LHCN-M2 (cell line): ENCODE data around the gene BCL6. TPM values are rescaled to one million over a fixed set of nuclear protein-coding genes. Genes with fewer than 3 reads are reported as not detected.

ENCODE experiments used
- DNase-seq: peaks from one replicate; pipeline ENCODE4 v3.0.0-alpha.2; 2012; ENCODE audit warnings: low read depth
- total RNA-seq: library from RNA; depleted of rRNA; stranded (reverse); fragments of >200 nt; gene quantifications from 2 replicates; pipeline ENCODE4 v1.2.3, GENCODE V29; 2014

BCL6 gene
- total RNA-seq, 1 experiment from 2014 or later = 34.0 TPM

GRCh38 chr3:187762792-187763191 is 17.5 kb upstream of the BCL6 start:
- DNase-seq = no peak

DNA sequence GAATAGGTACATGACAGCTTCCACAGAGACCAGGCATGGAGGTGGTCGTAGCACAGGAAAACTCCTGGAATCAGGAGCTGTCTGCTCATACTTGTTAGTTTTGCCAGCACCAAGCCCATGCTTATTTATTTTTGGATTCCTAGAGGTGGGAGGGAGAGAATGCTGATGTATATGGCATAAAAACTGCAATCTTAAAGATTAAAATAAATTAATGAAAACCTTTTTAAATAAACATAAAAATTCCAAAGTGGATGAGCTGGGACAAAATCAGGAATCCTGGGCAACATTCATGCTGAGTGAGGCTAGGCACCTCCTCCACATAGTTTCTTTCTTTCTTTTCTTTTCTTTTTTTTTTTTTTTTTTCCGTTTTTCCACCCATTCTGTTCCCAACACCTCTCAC is 14.3 kb upstream of the BCL6 start:
- DNase-seq = no peak

GRCh38 chr3:187758318-187758955 is 13.2 kb upstream of the BCL6 start:
- DNase-seq = no peak

- no peak for DNase-seq
Measured at GRCh38 chr3:187753516-187753915, 8.2 kb upstream of the BCL6 start.

DNA sequence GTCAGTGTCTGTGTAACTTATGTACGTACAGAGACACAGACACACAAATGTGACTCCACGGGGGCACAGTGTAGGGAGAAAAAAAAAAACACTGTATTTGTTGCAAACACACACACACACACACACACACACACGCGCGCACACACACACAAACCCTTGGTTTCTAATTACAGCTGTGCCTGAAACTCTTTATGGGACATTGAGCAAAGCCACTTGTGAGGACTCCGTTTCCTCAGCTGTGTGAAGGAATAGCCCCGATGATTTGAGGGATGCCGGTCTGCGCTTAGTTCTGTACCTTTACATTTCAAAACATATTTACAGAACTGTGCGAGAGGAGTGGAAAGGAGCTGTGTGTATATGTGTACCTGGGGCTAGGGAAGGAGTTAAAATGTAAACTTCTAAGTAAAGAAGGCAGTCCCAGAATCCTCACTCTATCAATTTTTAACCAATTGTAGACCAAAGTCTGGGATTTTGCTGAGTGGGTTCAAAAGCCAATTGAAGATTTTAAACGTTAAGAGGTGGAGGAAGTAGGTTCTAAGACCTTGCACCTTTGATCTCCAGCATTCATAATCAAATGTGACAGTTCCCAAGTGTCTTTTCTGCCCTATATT is 5.3 kb upstream of the BCL6 start:
- peak; percentile 56 for DNase-seq

- DNase-seq = peak; percentile 91
Measured at GRCh38 chr3:187750006-187750512, 4.8 kb upstream of the BCL6 start.

DNA sequence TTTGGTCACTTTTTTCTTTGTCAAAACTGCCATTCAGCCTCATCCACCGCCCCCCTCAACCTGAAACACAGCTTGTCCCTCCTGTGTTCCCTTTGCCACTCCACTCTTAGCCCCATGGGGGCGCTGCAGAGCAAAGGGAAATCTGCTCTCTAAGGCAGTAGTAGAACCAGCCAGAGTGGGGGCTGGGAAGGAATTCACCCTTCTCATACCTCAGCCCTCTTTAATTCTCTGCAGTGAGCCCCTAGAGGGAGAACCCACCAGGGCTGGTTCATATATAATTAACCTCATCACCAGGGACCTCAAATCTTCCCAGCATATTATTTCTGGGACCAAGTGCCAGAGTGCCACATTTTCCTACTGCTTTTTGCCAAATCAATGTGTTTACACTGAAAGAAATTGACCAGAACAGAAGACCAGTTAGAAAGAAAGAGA is 2.8 kb upstream of the BCL6 start:
- DNase-seq = peak; percentile 91

GRCh38 chr3:187747506-187747905 is 2.2 kb upstream of the BCL6 start:
- DNase-seq = no peak

- peak; percentile 52 for DNase-seq
Measured at GRCh38 chr3:187746442-187747281, 1.4 kb upstream of the BCL6 start.

- no peak for DNase-seq
Measured at GRCh38 chr3:187746059-187746441, 782 bp upstream of the BCL6 start.

DNA sequence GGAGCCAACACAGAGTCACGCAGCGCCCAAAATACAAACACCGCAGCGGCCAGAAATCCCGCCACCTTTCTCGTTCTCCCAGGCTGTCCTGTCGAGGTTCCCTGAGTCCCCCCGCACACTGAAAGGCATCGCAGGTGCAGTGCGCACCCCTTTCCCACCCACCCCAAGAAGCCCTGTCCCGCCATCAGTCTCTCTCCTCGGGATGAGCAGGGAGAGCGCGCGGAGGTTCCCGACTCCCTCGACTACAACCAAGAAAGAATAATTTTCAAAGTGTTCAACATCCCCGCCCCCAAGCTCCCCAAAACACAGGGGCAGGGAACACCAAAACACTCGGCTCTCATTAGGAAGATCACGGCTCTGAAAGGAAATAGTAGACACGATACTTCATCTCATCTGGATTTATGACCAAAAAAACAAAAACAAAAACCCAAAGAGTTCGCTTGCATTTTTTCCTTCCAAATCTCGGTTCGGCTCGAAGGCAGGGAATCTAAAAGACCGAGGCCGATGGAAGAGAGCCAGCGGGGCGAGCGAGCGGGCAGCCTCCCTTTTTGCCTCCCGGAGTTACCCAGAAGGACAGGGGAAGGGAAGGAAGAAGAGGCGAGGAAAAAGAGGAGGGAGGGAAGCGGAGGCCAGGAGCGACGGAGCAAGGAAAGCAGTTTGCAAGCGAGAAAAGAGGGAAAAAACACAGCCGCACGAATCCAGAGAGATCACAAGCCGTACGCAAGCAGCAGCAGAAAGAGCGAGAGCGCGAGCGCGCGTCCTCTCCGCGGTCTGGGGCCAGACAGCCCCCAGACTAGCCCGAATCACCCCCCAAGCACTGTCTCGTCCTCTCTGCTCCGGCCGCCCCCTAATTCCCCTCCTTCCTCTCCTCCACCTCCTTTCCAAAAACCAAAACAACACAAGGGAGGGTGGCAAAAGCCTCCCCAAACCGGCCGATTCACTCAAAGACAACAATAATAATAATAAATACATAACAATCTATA is 808 bp downstream of the BCL6 start:
- peak; percentile 42 for DNase-seq

DNA sequence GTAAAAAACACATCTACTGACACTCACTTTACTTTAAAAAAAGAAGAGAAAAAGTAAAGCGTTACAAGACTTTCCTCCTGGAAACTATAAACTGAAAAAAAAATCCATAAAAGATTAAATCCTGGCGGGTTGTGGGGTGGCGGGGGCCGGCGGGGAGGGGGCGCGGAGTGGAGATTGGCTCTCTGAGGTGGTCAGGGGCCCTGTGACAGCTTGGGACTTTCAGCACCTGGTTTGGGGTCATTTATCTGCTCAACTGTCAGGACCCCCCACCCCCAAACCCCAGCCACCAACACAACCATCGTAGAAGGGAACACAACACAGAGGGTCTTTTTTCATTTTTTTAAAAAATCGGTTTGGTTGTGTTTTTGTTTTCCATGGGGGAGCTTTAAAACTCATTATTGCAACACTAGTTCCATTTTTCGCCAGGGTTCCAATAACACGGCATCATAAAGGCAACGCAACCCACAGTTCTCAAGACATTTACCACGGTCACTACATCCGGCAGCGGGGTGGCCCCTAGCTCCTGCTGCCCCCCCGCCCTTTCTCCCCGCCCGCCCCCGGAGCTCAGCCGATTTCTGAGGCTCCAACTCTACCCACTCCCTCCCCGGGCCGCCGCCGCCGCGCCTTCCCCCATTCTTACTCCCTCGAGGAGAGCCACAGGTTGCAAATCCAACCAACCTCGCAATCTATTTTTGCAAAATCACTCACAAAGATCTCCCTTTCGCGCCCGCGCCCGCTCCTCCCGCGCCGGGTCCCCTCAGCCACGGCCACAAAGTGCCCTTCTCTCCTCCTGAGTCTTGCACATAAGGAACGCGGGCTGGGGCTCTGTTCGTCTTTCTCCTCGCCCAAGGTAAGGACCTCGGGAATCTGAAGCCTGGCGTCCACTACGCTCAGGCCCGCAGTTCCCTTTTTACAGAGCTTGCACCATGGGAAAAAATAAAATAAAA is 1.8 kb downstream of the BCL6 start:
- peak; percentile 59 for DNase-seq

DNA sequence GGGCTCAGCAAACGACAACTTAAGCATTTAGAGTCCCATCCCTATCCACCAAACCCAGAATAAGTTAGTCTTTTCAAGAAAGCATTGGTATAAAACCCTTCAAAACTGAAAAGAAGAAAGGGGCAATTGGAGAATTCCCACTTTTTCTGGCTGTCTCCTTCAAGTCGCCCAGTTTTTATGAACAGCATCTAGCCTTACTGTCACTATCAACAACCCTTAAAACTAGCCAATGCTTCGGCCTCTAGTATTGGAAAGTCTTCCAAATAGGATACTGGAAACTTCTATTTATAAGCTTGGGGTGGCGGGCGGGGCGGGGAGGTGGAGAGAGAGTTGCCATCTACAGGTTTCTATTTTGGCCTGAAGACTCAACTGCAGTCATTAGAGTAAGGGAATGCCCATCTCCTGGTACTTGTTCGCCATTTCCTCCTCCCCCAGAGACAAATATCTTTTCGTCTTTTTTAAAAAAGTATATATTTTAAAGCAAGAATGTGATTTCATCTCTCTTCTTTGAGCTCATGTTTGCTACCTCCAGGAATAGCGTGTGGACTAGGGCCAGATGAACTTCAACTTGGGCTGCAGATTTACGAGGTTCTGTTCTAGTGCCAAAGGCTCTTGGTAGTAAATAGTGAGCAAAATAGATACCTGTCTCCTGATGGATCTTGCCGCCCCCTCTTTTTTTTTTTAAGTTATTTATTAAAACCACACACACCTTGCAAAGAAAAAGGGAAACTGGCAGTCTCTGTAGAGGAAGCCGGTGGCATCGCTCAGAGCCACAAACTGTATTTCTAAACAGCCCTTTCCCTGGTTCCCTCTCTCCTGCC is 2.7 kb downstream of the BCL6 start:
- peak; percentile 23 for DNase-seq

- peak; percentile 84 for DNase-seq
Measured at GRCh38 chr3:187741403-187742350, 3.6 kb downstream of the BCL6 start.

DNA sequence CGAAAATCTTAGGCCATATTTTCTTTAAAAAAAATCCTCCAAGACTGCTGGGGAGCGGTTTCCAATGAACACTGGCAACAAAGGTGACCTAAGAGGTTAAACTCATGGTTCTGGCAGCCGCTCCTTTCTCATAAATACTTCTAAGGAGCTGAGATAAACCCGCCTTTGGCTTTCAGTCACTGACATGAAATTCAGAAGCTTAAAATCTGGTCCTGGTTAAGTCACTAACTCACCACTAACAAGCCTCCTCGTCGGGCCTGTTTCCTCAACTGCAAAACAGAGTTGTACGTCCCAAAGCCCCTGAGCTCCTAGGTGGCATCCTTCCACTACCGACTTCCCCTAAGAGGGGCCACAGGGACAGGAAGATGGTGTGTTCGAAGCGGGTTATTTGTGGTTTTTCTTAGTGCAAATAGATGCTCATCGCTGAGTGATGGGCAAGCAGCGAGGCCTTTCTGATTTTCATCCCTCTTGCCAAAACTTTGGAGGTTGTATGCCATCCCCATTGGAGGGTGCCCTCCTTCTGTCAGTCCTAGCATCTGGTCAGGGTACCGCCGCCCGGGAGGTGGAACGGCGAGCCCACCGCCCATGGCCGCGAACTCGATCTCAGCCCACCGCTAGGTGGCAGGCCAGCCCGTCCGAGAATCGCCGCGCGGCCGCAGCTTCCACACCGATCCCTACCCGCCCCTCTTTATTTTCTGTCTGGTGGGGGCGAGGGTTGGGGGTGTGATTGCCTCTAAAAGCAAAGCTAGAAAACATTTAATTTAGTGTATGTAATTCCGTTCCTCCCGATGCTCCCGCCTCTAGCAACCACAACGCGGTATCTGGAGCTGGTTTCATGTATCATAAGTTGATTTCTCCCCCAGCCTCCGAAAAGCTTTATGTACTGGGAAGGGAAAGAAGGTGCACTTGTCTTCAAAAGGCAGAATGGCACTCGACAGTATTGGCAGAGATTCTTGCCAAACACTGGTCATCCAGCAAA is 4.6 kb downstream of the BCL6 start:
- DNase-seq = peak; percentile 54

- peak; percentile 91 for DNase-seq
Measured at GRCh38 chr3:187739561-187740332, 5.5 kb downstream of the BCL6 start.
